NK-92 treated with Interleukin-12 subunit alpha and Interleukin-12 subunit beta, amount 100 ng/mL, for 24 hours (cell line): ENCODE measurements around the gene RUVBL1.

Experiments
- DNase-seq: peaks from one replicate; lab custom pipeline; 2025; lab: John Stamatoyannopoulos, UW

The RUVBL1 gene

GRCh38 chr3:128133273-128133883 lies 9.8 kb upstream of the RUVBL1 start:
- DNase-seq, result no peak

GRCh38 chr3:128131897-128132646 lies 8.5 kb upstream of the RUVBL1 start:
- no peak for DNase-seq

GRCh38 chr3:128128251-128128650 lies 4.6 kb upstream of the RUVBL1 start:
- no peak for DNase-seq

GRCh38 chr3:128127236-128127635 lies 3.6 kb upstream of the RUVBL1 start:
- no peak for DNase-seq

GRCh38 chr3:128123156-128123537 lies 465 bp downstream of the RUVBL1 start:
- DNase-seq, result no peak

GRCh38 chr3:128122013-128122412 lies 1.6 kb downstream of the RUVBL1 start:
- DNase-seq, result no peak

- DNase-seq, result no peak
These were observed 9.5 kb downstream of the RUVBL1 start for GRCh38 chr3:128113817-128114794.

- no peak for DNase-seq
These were observed 11.1 kb downstream of the RUVBL1 start for GRCh38 chr3:128112357-128112968.

GRCh38 chr3:128111147-128111546 lies 12.5 kb downstream of the RUVBL1 start:
- no peak for DNase-seq

- no peak for DNase-seq
These were observed 15.8 kb downstream of the RUVBL1 start for GRCh38 chr3:128107834-128108233.

GRCh38 chr3:128103136-128103676 lies 20.4 kb downstream of the RUVBL1 start:
- DNase-seq, result no peak

GRCh38 chr3:128100638-128101037 lies 23.0 kb downstream of the RUVBL1 start:
- DNase-seq, result no peak

GRCh38 chr3:128100161-128100560 lies 23.5 kb downstream of the RUVBL1 start:
- DNase-seq, result no peak

- no peak for DNase-seq
These were observed 25.4 kb downstream of the RUVBL1 start for GRCh38 chr3:128098234-128098633.

GRCh38 chr3:128095222-128095703 lies 28.3 kb downstream of the RUVBL1 start:
- DNase-seq, result peak; percentile 25

GRCh38 chr3:128094295-128095151 lies 29.1 kb downstream of the RUVBL1 start:
- DNase-seq, result no peak

- DNase-seq, result no peak
These were observed 32.0 kb downstream of the RUVBL1 start for GRCh38 chr3:128091586-128091985.

- DNase-seq, result no peak
These were observed 34.5 kb downstream of the RUVBL1 start for GRCh38 chr3:128089135-128089534.

GRCh38 chr3:128084675-128085021 lies 39.0 kb downstream of the RUVBL1 start:
- no peak for DNase-seq

GRCh38 chr3:128083980-128084674 lies 39.5 kb downstream of the RUVBL1 start:
- no peak for DNase-seq
